Natural killer cell (primary cell): ENCODE measurements around the gene NLN. TPM values are rescaled to one million over a fixed set of nuclear protein-coding genes. Genes with fewer than 3 reads are reported as not detected.
A peak's percentile ranks its signal among the peaks of the same experiment; 100 is the strongest.
"Not testable (repeated sequence)": the region's sequence is repeated elsewhere in the genome, so short reads cannot be mapped to it uniquely, and the experiment has no call there.

Source experiments
- ATAC-seq, 3 donors: fragments of 150-1000 bp in 2 of 3; fragments of 200-7000 bp in 1 of 3; cut with Tn5 transposase; 1 replicate in 1 of 3; 2 replicates in 2 of 3; pipeline ENCODE4 v1.10.0; 2021; ENCODE audit warnings: mild to moderate bottlenecking in 2 of 3, moderate library complexity in 2 of 3
- DNase-seq, 2 donors: peaks; one replicate each; pipeline versions ENCODE4 v3.0.0 to v3.0.0-alpha.2; 2013 to 2021; ENCODE audit warnings: mixed read lengths in 1 of 2
- H3K27ac ChIP-seq: one replicate; pipeline ENCODE4 v1.5.1; 2013; ENCODE audit warnings: mild to moderate bottlenecking, low read length
- H3K27me3 ChIP-seq: one replicate; pipeline ENCODE4 v1.6.1; 2013; ENCODE audit warnings: low read length; ENCODE audit not compliant: control insufficient read depth, insufficient read depth
- H3K36me3 ChIP-seq: one replicate; pipeline ENCODE4 v1.6.1; 2013; ENCODE audit warnings: low read length; ENCODE audit not compliant: control insufficient read depth, insufficient read depth
- H3K4me1 ChIP-seq: one replicate; pipeline ENCODE4 v1.6.1; 2013; ENCODE audit warnings: low read length; ENCODE audit not compliant: control insufficient read depth, insufficient read depth
- H3K4me3 ChIP-seq: one replicate; pipeline ENCODE4 v1.5.1; 2013; ENCODE audit warnings: low read length
- H3K9me3 ChIP-seq: one replicate; pipeline ENCODE4 v1.6.1; 2013; ENCODE audit warnings: low read length; ENCODE audit not compliant: control insufficient read depth, insufficient read depth
- H3K27ac Mint-ChIP-seq, 2 donors: one replicate each; pipeline ENCODE4 v1.8.0; 2022; ENCODE audit warnings: mild to moderate bottlenecking in 2 of 2, mixed read lengths in 2 of 2, moderate library complexity in 1 of 2
- H3K27me3 Mint-ChIP-seq, 2 donors: one replicate each; pipeline ENCODE4 v1.8.0; 2022; ENCODE audit warnings: low read depth in 2 of 2, mixed read lengths in 2 of 2
- H3K36me3 Mint-ChIP-seq: one replicate; pipeline ENCODE4 v1.8.0; 2022; ENCODE audit warnings: mixed read lengths
- H3K4me1 Mint-ChIP-seq, 2 donors: one replicate each; pipeline ENCODE4 v1.8.0; 2022; ENCODE audit warnings: mixed read lengths in 2 of 2
- H3K4me3 Mint-ChIP-seq: one replicate; pipeline ENCODE4 v1.8.0; 2022; ENCODE audit warnings: mild to moderate bottlenecking, moderate library complexity, mixed read lengths
- H3K9me3 Mint-ChIP-seq, 2 donors: one replicate each; pipeline ENCODE4 v1.8.0; 2022; ENCODE audit warnings: mixed read lengths in 2 of 2
- WGBS: methylation state at CpG from one replicate; pipeline ENCODE4 v1.1.7; 2013; ENCODE audit warnings: missing lambda C conversion rate; ENCODE audit not compliant: insufficient coverage; 5-methylcytosine and 5-hydroxymethylcytosine counted together
- intact Hi-C: fragments of 100-400 bp; cut with micrococcal nuclease; formaldehyde crosslinking; loops from one replicate; pipeline ENCODE4 v1.14.2; 2022
- total RNA-seq, 4 donors: library from RNA; stranded (reverse); fragments of 120-200 nt in 1 of 4; gene quantifications; one replicate each; pipeline versions ENCODE4 v1.2.3 to v1.2.4, GENCODE V29; 2013 to 2022
- TF ChIP-seq, protein P1 (sequence below): fragments of 200-600 bp; IDR thresholded peaks from one replicate; pipeline ENCODE4 v1.8.0; 2022; ENCODE audit warnings: antibody characterized with exemption

The NLN gene
- total RNA-seq, 3 donors from 2014 or later (not counting 1 experiment from before 2014, with no cell fraction given), result 0.86 to 2.0 (median 1.3) TPM

DNA sequence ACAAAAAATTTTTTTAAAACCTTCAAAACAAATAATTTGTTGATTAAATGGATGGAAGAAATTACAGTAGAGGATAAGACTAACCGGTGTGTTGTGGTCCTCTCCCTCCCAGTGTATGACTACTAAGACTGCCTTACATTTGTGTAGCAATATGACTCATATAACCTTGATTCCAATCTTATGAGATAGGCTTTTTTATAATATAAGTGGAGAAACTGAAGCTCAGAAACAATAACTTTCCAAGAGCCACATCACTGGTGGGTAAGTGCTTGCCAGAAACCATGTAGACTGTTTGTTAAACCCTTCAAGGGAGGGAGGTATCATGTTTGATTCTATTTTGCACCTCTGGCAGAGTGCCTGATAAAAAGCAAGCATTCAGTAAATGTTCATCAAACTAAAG, 47.5 kb downstream of the NLN start:
- no peak for DNase-seq
- no CpG with 5 or more reads among the region's 1 CpG for WGBS
- Histone ChIP-seq H3K27ac (no peak overlapping the region), H3K36me3 (no peaks in the 10 kb centered on the region), H3K27me3 (no peaks in the 10 kb centered on the region), H3K9me3 (no peaks in the 10 kb centered on the region), H3K4me3 (no peak overlapping the region), H3K4me1 (no peaks in the 10 kb centered on the region)
- Mint-ChIP-seq H3K27ac (no peak overlapping the region), H3K36me3 (no peaks in the 10 kb centered on the region), H3K4me1 (no peaks in the 10 kb centered on the region), H3K27me3 (no peaks in the 10 kb centered on the region), H3K4me3 (no peak overlapping the region), H3K9me3 (no peaks in the 10 kb centered on the region)
- intact Hi-C loops, result loop anchor here (10.0 kb wide), 4 partner anchors 155 to 405 kb away; partner anchors contain the start of genes ERBIN and SREK1
- ATAC-seq, result no peak
- TF ChIP-seq, protein P1, sequence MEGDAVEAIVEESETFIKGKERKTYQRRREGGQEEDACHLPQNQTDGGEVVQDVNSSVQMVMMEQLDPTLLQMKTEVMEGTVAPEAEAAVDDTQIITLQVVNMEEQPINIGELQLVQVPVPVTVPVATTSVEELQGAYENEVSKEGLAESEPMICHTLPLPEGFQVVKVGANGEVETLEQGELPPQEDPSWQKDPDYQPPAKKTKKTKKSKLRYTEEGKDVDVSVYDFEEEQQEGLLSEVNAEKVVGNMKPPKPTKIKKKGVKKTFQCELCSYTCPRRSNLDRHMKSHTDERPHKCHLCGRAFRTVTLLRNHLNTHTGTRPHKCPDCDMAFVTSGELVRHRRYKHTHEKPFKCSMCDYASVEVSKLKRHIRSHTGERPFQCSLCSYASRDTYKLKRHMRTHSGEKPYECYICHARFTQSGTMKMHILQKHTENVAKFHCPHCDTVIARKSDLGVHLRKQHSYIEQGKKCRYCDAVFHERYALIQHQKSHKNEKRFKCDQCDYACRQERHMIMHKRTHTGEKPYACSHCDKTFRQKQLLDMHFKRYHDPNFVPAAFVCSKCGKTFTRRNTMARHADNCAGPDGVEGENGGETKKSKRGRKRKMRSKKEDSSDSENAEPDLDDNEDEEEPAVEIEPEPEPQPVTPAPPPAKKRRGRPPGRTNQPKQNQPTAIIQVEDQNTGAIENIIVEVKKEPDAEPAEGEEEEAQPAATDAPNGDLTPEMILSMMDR, result no peak

DNA sequence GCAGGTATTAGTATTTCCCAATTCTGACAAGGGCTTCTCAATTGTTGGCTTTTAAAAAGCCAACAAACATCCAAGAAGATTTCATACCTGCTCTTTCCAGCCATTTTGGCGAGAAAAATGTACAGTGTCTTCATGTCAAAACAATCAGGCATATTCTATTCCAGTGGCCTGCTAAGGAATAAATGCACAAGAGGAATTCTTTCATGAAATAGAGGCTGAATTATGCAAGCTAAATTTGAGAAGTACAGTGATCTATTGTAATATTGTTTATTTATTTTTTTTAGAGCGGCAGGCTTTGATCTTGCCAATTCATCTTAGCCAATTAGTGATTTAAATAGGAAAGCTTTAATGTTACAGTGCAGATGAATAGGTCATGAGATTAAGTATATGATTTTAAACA, 49.3 kb downstream of the NLN start:
- DNase-seq, result no peak
- no peaks in the 10 kb centered on the region for H3K36me3 Mint-ChIP-seq
- H3K27ac ChIP-seq, result no peak overlapping the region
- intact Hi-C loops, result no loop called here
- H3K27me3 ChIP-seq, result no peaks in the 10 kb centered on the region
- H3K27ac Mint-ChIP-seq, result no peak overlapping the region
- H3K4me1 Mint-ChIP-seq, result no peaks in the 10 kb centered on the region
- H3K4me3 Mint-ChIP-seq, result no peak overlapping the region
- 100% methylated on average over 2 of the region's 2 CpGs for WGBS
- TF ChIP-seq, protein P1, result no peak
- H3K9me3 Mint-ChIP-seq, result no peaks in the 10 kb centered on the region
- H3K4me3 ChIP-seq, result no peak overlapping the region
- no peaks in the 10 kb centered on the region for H3K27me3 Mint-ChIP-seq
- no peaks in the 10 kb centered on the region for H3K9me3 ChIP-seq
- ATAC-seq, result no peak
- H3K36me3 ChIP-seq, result no peaks in the 10 kb centered on the region
- H3K4me1 ChIP-seq, result no peaks in the 10 kb centered on the region

DNA sequence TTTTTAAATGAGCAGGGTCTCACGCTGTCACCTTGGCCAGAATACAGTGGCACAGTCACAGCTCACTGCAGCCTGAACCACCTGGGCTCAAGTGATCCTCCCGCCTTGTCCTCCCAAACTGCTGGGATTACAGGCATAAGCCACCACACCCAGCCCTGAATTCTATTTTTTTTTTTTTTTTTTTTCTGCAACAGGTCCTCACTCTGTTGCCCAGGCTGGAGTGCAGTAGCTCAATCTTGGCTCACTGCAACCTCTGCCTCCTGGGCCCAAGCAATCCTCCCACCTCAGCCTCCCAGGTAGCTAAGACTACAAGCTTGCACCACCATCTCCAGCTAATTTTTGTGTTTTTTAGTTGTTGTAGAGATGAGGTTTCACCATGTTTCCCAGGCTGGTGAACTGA, 51.0 kb downstream of the NLN start:
- 93% methylated on average over 2 of the region's 2 CpGs for WGBS
- H3K4me1 Mint-ChIP-seq, H3K4me1 ChIP-seq, intact Hi-C loops, H3K27me3 ChIP-seq, H3K27ac ChIP-seq, H3K9me3 Mint-ChIP-seq, DNase-seq, H3K4me3 ChIP-seq, ATAC-seq, H3K36me3 ChIP-seq, H3K4me3 Mint-ChIP-seq, H3K36me3 Mint-ChIP-seq, H3K27ac Mint-ChIP-seq, H3K9me3 ChIP-seq, H3K27me3 Mint-ChIP-seq: not testable (repeated sequence)

DNA sequence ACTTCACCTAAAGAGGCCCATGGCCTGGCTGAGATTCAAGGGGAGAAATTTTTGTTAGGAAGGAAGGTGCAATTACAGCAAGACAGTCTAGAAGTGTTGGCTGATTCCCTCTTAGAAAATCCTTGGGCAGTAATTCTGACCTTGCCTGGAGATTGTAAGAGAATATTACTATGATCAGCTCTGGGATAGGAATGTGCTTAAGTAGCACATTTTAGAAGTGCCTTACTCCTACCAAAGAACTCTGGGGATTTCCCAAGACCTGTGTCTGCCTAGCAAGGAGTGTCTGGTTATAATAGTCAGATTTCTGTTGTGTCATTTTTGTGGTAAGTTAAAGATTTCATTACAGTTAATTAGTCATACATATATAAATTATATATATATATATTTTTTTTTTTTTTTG, 52.3 kb downstream of the NLN start:
- peaks cover 1% of the 10 kb centered on the region in 2 donors for H3K4me1 Mint-ChIP-seq

More for the DNA sequence above, 52.3 kb downstream of the NLN start:
- Histone ChIP-seq H3K27ac (no peak overlapping the region), H3K36me3 (no peaks in the 10 kb centered on the region), H3K27me3 (no peaks in the 10 kb centered on the region), H3K4me3 (no peak overlapping the region), H3K4me1 (no peaks in the 10 kb centered on the region), H3K9me3 (no peaks in the 10 kb centered on the region)
- Mint-ChIP-seq H3K9me3 (no peaks in the 10 kb centered on the region), H3K27ac (no peak overlapping the region), H3K36me3 (no peaks in the 10 kb centered on the region), H3K4me3 (no peak overlapping the region), H3K27me3 (no peaks in the 10 kb centered on the region)
- TF ChIP-seq, protein P1, result no peak
- DNase-seq, result peak in 1 of 2 donors; percentile 36
- intact Hi-C loops, result no loop called here
- peak in 1 of 3 donors; percentile 79 for ATAC-seq
